ENCODE measurements around the gene TMEM92. TPM values are rescaled to one million over a fixed set of nuclear protein-coding genes. Genes with fewer than 3 reads are reported as not detected.
"Not testable (repeated sequence)": the region's sequence is repeated elsewhere in the genome, so short reads cannot be mapped to it uniquely, and the experiment has no call there.

TMEM92 gene
- total RNA-seq, 2 donors from 2014 or later = 0.28 to 1.4 TPM

DNA sequence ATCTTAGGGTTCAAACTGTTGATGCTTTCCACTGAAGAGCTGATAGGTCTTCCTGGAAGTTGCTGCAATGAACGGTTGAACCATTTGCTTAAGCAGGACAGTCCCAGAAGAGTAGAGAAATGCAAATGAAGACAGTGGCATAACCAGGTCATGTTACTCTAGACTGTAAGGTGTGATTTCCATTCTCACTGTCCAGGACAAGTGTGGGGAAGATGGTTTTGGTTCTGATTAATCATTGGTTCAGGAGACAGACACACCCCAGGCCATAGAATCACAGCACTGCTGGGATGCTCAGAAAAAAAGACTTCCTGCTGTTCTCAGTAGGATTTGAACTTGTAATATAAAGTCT lies 36.8 kb downstream of the TMEM92 start:
- Histone ChIP-seq H3K9me3 (no peaks in the 10 kb centered on the region), H3K36me3 (no peaks in the 10 kb centered on the region), H3K27ac (no peak overlapping the region), H3K27me3 (replicated peaks; ENCODE audit: insufficient read depth) (no peaks in the 10 kb centered on the region), H3K4me1 (ENCODE audit: control insufficient read depth in 1 of 2, low read depth in 2 of 2) (no peaks in the 10 kb centered on the region), H3K4me3 (no peak overlapping the region)
- DNase-seq (ENCODE audit: low spot score) = no peak
- no peak for TF ChIP-seq CTCF (IDR thresholded peaks at IDR 0.05)
- no peak for ATAC-seq (ENCODE audit: insufficient number of reproducible peaks, low FRiP score, low read depth)

- H3K9me3 ChIP-seq = no peaks in the 10 kb centered on the region
- ATAC-seq (ENCODE audit: insufficient number of reproducible peaks, low FRiP score, low read depth) (no peak), DNase-seq (ENCODE audit: low spot score) (no peak)
- no peak overlapping the region for H3K27ac ChIP-seq
- no peaks in the 10 kb centered on the region for H3K4me1 ChIP-seq (ENCODE audit: control insufficient read depth in 1 of 2, low read depth in 2 of 2)
- TF ChIP-seq CTCF (IDR thresholded peaks at IDR 0.05) = no peak
- no peak overlapping the region for H3K4me3 ChIP-seq
- no peaks in the 10 kb centered on the region for H3K27me3 ChIP-seq (replicated peaks; ENCODE audit: insufficient read depth)
- no peaks in the 10 kb centered on the region for H3K36me3 ChIP-seq
Observed at GRCh38 chr17:50311483-50311882, 37.2 kb downstream of the TMEM92 start.

- no peaks in the 10 kb centered on the region for H3K36me3 ChIP-seq
- ATAC-seq (ENCODE audit: insufficient number of reproducible peaks, low FRiP score, low read depth) (no peak), DNase-seq (ENCODE audit: low spot score) (no peak)
- H3K27ac ChIP-seq = no peak overlapping the region
- no peaks in the 10 kb centered on the region for H3K4me1 ChIP-seq (ENCODE audit: control insufficient read depth in 1 of 2, low read depth in 2 of 2)
- no peaks in the 10 kb centered on the region for H3K9me3 ChIP-seq
- no peak overlapping the region for H3K4me3 ChIP-seq
- no peaks in the 10 kb centered on the region for H3K27me3 ChIP-seq (replicated peaks; ENCODE audit: insufficient read depth)
- TF ChIP-seq CTCF (IDR thresholded peaks at IDR 0.05) = no peak
Observed at GRCh38 chr17:50312308-50312707, 38.0 kb downstream of the TMEM92 start.

- ATAC-seq (ENCODE audit: insufficient number of reproducible peaks, low FRiP score, low read depth) = no peak
Observed at GRCh38 chr17:50314456-50315011, 40.3 kb downstream of the TMEM92 start.

GRCh38 chr17:50316016-50316587 lies 41.8 kb downstream of the TMEM92 start:
- ATAC-seq (ENCODE audit: insufficient number of reproducible peaks, low FRiP score, low read depth) = no peak

More at GRCh38 chr17:50314456-50315011, 40.3 kb downstream of the TMEM92 start:
- no peak overlapping the region for H3K27ac ChIP-seq
- H3K36me3 ChIP-seq = no peaks in the 10 kb centered on the region
- H3K4me1 ChIP-seq (ENCODE audit: control insufficient read depth in 1 of 2, low read depth in 2 of 2) = no peaks in the 10 kb centered on the region
- no peaks in the 10 kb centered on the region for H3K27me3 ChIP-seq (replicated peaks; ENCODE audit: insufficient read depth)
- no peak overlapping the region for H3K4me3 ChIP-seq
- no peak for DNase-seq (ENCODE audit: low spot score)
- H3K9me3 ChIP-seq = no peaks in the 10 kb centered on the region
- no peak for TF ChIP-seq CTCF (IDR thresholded peaks at IDR 0.05)

GRCh38 chr17:50316660-50317059 lies 42.4 kb downstream of the TMEM92 start:
- not testable (repeated sequence) for DNase-seq (ENCODE audit: low spot score); H3K9me3 ChIP-seq; H3K36me3 ChIP-seq; H3K27ac ChIP-seq; H3K27me3 ChIP-seq (replicated peaks; ENCODE audit: insufficient read depth); ATAC-seq (ENCODE audit: insufficient number of reproducible peaks, low FRiP score, low read depth); H3K4me1 ChIP-seq (ENCODE audit: control insufficient read depth in 1 of 2, low read depth in 2 of 2); H3K4me3 ChIP-seq

More at GRCh38 chr17:50316016-50316587, 41.8 kb downstream of the TMEM92 start:
- TF ChIP-seq CTCF (IDR thresholded peaks at IDR 0.05) = no peak
- no peaks in the 10 kb centered on the region for H3K9me3 ChIP-seq
- H3K27me3 ChIP-seq (replicated peaks; ENCODE audit: insufficient read depth) = no peaks in the 10 kb centered on the region
- no peak overlapping the region for H3K4me3 ChIP-seq
- H3K4me1 ChIP-seq (ENCODE audit: control insufficient read depth in 1 of 2, low read depth in 2 of 2) = no peaks in the 10 kb centered on the region
- no peaks in the 10 kb centered on the region for H3K36me3 ChIP-seq
- no peak for DNase-seq (ENCODE audit: low spot score)
- H3K27ac ChIP-seq = no peak overlapping the region

Data from thoracic aorta (tissue), 2 donors.